Fibroblast of lung (primary cell): ENCODE data around the gene ITFG2.

Source experiments
- CTCF ChIP-seq, 2 donors: IDR thresholded peaks in 1 of 2; conservative IDR thresholded peaks in 1 of 2; 1 replicate in 1 of 2; 2 replicates in 1 of 2; pipeline ENCODE4 v1.5.1; 2011 to 2012; ENCODE audit warnings: low read length in 2 of 2, control low read depth in 1 of 2, inconsistent platforms in 1 of 2, low read depth in 1 of 2, mild to moderate bottlenecking in 1 of 2
- EZH2 ChIP-seq: IDR thresholded peaks from 2 replicates; pipeline ENCODE4 v1.5.1; 2012; ENCODE audit warnings: low read length, control low read depth, mild to moderate bottlenecking; ENCODE audit errors: missing control alignments

GRCh38 chr12:2801044-2801783 lies 11.3 kb upstream of the ITFG2 start:
- TF ChIP-seq CTCF (conservative IDR thresholded peaks at IDR 0.05 in 1 of 2, IDR thresholded peaks at IDR 0.05 in 1 of 2; ENCODE audit: low read depth in 1 of 2, low read length in 2 of 2) (no peak), EZH2 (no peak)
